BE2C (cell line): ENCODE results near the gene CNOT8.

Source experiments
- DNase-seq: peaks from one replicate; pipeline ENCODE4 v3.0.0-alpha.2; 2020
- H3K27me3 ChIP-seq: fragments of 250-450 bp; sonication (Bioruptor Pico); 2 replicates; pipeline ENCODE4 v1.5.1; 2020; ENCODE audit warnings: mild to moderate bottlenecking
- H3K36me3 ChIP-seq: fragments of 250-450 bp; sonication (Bioruptor Pico); 2 replicates; pipeline ENCODE4 v1.5.1; 2020; ENCODE audit warnings: mild to moderate bottlenecking
- H3K4me1 ChIP-seq: fragments of 250-450 bp; sonication (Bioruptor Pico); 2 replicates; pipeline ENCODE4 v1.5.1; 2020
- H3K4me3 ChIP-seq: 2 replicates; pipeline ENCODE4 v1.5.1; 2011; ENCODE audit warnings: low read depth, low read length
- H3K9me3 ChIP-seq: fragments of 250-450 bp; sonication (Bioruptor Pico); 2 replicates; pipeline ENCODE4 v1.5.1; 2020
- TF ChIP-seq, protein P1 (sequence below): IDR thresholded peaks from 2 replicates; pipeline ENCODE4 v1.5.1; 2012; ENCODE audit warnings: mild to moderate bottlenecking, low read depth, low read length

CNOT8 gene

GRCh38 chr5:154840435-154841272 lies 17.8 kb upstream of the CNOT8 start:
- Histone ChIP-seq H3K9me3 (no peaks in the 10 kb centered on the region), H3K36me3 (no peaks in the 10 kb centered on the region), H3K4me3 (no peak overlapping the region), H3K27me3 (no peaks in the 10 kb centered on the region), H3K4me1 (peaks cover 10% of the 10 kb centered on the region)
- no peak for DNase-seq
- TF ChIP-seq, protein P1, sequence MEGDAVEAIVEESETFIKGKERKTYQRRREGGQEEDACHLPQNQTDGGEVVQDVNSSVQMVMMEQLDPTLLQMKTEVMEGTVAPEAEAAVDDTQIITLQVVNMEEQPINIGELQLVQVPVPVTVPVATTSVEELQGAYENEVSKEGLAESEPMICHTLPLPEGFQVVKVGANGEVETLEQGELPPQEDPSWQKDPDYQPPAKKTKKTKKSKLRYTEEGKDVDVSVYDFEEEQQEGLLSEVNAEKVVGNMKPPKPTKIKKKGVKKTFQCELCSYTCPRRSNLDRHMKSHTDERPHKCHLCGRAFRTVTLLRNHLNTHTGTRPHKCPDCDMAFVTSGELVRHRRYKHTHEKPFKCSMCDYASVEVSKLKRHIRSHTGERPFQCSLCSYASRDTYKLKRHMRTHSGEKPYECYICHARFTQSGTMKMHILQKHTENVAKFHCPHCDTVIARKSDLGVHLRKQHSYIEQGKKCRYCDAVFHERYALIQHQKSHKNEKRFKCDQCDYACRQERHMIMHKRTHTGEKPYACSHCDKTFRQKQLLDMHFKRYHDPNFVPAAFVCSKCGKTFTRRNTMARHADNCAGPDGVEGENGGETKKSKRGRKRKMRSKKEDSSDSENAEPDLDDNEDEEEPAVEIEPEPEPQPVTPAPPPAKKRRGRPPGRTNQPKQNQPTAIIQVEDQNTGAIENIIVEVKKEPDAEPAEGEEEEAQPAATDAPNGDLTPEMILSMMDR = no peak

- TF ChIP-seq, protein P1 = no peak
- H3K9me3 ChIP-seq = no peaks in the 10 kb centered on the region
- no peaks in the 10 kb centered on the region for H3K36me3 ChIP-seq
- H3K4me3 ChIP-seq = no peak overlapping the region
- H3K4me1 ChIP-seq = peaks cover 6% of the 10 kb centered on the region
- H3K27me3 ChIP-seq = no peaks in the 10 kb centered on the region
- no peak for DNase-seq
Observed at GRCh38 chr5:154841273-154841661, 17.2 kb upstream of the CNOT8 start.

- TF ChIP-seq, protein P1 = no peak
- no peak for DNase-seq
- peaks cover 5% of the 10 kb centered on the region; the same call in 1 of the 2 replicates for H3K4me1 ChIP-seq
Observed at GRCh38 chr5:154842689-154843530, 15.5 kb upstream of the CNOT8 start.

DNA sequence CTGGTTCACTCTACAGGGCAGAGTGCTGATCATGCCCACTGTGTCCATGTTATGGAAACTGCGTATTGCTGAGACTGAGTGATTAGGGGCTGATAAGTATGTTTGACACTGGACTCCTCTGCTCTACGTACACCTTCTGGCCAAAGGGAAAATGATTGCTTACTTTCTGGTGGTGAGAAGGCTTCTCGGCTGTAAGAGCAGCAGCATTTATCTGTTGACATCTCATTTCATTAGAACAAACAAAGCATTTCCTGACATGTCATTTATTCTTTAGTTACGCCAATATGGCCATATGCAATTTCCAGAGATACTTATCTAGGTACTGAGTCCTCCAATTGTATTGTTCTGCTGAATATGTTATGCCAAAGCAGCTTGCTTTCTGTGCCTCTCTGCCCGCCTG lies 13.6 kb upstream of the CNOT8 start:
- Histone ChIP-seq H3K4me1 (peaks cover 15% of the 10 kb centered on the region), H3K4me3 (peak overlapping the region; percentile 1; the same call in 1 of the 2 replicates), H3K27me3 (no peaks in the 10 kb centered on the region), H3K36me3 (no peaks in the 10 kb centered on the region), H3K9me3 (no peaks in the 10 kb centered on the region)
- peak; percentile 31 for DNase-seq
- TF ChIP-seq, protein P1 = no peak

More at GRCh38 chr5:154842689-154843530, 15.5 kb upstream of the CNOT8 start:
- Histone ChIP-seq H3K27me3 (no peaks in the 10 kb centered on the region), H3K36me3 (no peaks in the 10 kb centered on the region), H3K4me3 (no peak overlapping the region), H3K9me3 (no peaks in the 10 kb centered on the region)

DNA sequence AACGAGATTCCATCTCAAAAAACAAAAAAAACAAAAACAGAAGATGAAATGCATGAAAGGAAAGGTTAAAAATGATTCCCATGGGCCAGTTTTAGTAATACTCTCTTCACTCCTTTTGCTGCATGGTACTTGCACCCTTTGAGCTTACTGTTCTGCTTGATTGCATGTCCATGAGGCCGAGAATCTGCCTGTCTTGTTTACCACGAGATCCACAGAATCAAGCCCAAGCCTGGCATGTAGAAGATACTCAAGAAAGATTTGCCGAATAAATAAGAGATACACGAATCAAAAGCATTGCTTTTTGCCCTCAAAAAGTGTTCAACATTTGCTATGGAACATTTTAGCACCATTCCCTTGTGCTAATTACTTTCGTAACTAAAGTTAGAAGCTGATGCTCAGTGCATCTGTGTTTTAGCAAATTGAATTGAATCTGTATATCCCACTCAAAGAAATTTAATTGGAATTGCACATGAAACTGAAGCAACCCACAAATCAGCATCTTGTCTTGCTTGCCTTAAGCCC lies 9.1 kb upstream of the CNOT8 start:
- H3K36me3 ChIP-seq = no peaks in the 10 kb centered on the region
- no peak for DNase-seq
- peaks cover 17% of the 10 kb centered on the region for H3K4me1 ChIP-seq
- TF ChIP-seq, protein P1 = no peak
- H3K4me3 ChIP-seq = peak overlapping the region; percentile 64
- H3K27me3 ChIP-seq = no peaks in the 10 kb centered on the region
- H3K9me3 ChIP-seq = no peaks in the 10 kb centered on the region
